IMR-90 (cell line): ENCODE measurements around the gene ADAMTS17.

Experiments used
- CEBPB ChIP-seq: IDR thresholded peaks from 2 replicates; pipeline ENCODE4 v1.6.1; 2012; ENCODE audit warnings: low read depth, low read length, improper control_type of control experiment
- CTCF ChIP-seq: conservative IDR thresholded peaks from 2 replicates; pipeline ENCODE4 v1.5.1; 2012; ENCODE audit warnings: mild to moderate bottlenecking, low read depth, low read length, improper control_type of control experiment
- ELK1 ChIP-seq: fragments of 150-350 bp; IDR thresholded peaks from 2 replicates; pipeline ENCODE4 v1.6.1; 2016; ENCODE audit warnings: low read depth, mild to moderate bottlenecking, low read length, moderate library complexity, borderline replicate concordance
- FOS ChIP-seq: fragments of 150-350 bp; IDR thresholded peaks from 2 replicates; pipeline ENCODE4 v1.6.1; 2016; ENCODE audit warnings: low read depth, low read length
- MAFK ChIP-seq: IDR thresholded peaks from 2 replicates; pipeline ENCODE4 v1.6.1; 2012; ENCODE audit warnings: low read depth, low read length, improper control_type of control experiment
- MAZ ChIP-seq: IDR thresholded peaks from 2 replicates; pipeline ENCODE4 v1.6.1; 2012; ENCODE audit warnings: low read depth, mild to moderate bottlenecking, low read length, improper control_type of control experiment, moderate library complexity, borderline replicate concordance
- MXI1 ChIP-seq: IDR thresholded peaks from 2 replicates; pipeline ENCODE4 v1.6.1; 2012; ENCODE audit warnings: low read depth, mild to moderate bottlenecking, low read length, moderate library complexity, borderline replicate concordance
- POLR2A ChIP-seq: IDR thresholded peaks from 2 replicates; pipeline ENCODE4 v1.6.1; 2012; ENCODE audit warnings: mild to moderate bottlenecking, low read depth, low read length
- RAD21 ChIP-seq: IDR thresholded peaks from 2 replicates; pipeline ENCODE4 v1.6.1; 2012; ENCODE audit warnings: low read length, improper control_type of control experiment
- RCOR1 ChIP-seq: IDR thresholded peaks from 2 replicates; pipeline ENCODE4 v1.6.1; 2012; ENCODE audit warnings: mild to moderate bottlenecking, low read length, improper control_type of control experiment; ENCODE audit not compliant: insufficient replicate concordance
- RFX5 ChIP-seq: IDR thresholded peaks from 2 replicates; pipeline ENCODE4 v1.8.0; 2012; ENCODE audit warnings: low read depth, mild to moderate bottlenecking, low read length, moderate library complexity
- SMC3 ChIP-seq: fragments of 150-350 bp; IDR thresholded peaks from 2 replicates; pipeline ENCODE4 v1.6.1; 2016; ENCODE audit warnings: low read depth, mild to moderate bottlenecking, antibody characterized with exemption, low read length, moderate library complexity

GRCh38 chr15:100334456-100334855 is 7.3 kb downstream of the ADAMTS17 start:
- no peak for TF ChIP-seq CTCF
- TF ChIP-seq MAFK, result no peak
- TF ChIP-seq POLR2A, result no peak
- no peak for TF ChIP-seq FOS
- TF ChIP-seq RAD21, result no peak
- TF ChIP-seq RCOR1, result no peak
- no peak for TF ChIP-seq RFX5
- TF ChIP-seq SMC3, result no peak
- no peak for TF ChIP-seq ELK1
- no peak for TF ChIP-seq MAZ
- TF ChIP-seq CEBPB, result no peak
- no peak for TF ChIP-seq MXI1
